ENCODE results near the gene CDCA8.

The CDCA8 gene

DNA sequence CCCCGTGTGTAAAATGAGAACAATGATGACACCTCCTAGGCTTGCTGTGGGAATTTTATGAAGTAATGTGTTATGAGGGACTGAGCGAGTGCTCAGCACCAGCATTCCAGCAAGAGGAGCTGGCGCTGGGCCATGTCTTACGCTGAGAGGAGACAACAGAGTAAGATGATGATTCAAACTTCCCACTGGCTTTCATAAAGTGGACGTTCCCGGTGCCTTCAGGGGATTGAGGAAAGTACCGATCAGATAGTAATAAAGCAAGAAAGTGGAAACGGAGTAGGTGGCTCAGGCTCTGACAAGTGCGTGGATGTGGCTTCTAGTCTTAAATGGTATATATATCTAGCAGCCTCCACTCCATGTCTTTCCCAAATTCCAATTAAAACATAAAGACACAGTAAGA, 48.8 kb downstream of the CDCA8 start:
- DNase-seq, result no peak

DNA sequence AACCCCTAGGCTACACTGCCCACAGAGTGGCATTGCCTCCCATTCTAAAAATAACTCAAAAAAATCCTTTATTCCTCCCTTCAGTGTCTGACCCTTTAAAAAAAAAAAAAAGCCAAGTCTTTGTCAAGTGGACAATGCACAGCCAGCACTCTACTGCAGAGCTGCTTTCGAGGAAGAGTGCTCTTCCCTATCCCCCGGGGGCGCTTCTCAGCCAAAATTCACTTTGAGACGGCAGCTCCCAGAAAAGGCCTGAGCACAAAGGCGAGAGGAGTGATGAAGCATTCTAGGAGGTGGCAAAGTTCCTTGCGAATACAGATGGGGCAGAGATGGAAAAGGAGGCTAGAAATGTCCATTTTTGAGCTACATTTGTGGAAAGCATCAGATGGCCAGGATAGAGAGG, 49.3 kb downstream of the CDCA8 start:
- no peak for DNase-seq

DNA sequence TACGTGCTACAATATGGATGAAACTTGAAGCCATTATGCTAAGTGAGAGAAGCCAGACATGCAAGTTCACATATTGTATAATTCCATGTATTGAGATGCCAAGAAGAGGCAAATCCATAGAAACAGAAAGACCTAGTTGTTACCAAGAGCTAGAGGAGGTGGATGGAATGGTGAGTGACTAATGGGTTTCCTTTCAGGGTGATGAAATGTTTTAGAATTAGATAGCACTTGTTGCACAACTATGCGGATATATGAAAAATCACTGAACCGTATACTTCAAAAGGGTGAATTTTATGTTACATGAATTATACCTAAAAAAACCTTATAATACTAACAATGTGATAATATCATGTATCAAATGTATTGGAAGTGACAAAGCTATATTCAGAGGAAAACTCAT, 54.5 kb downstream of the CDCA8 start:
- DNase-seq, result no peak

DNA sequence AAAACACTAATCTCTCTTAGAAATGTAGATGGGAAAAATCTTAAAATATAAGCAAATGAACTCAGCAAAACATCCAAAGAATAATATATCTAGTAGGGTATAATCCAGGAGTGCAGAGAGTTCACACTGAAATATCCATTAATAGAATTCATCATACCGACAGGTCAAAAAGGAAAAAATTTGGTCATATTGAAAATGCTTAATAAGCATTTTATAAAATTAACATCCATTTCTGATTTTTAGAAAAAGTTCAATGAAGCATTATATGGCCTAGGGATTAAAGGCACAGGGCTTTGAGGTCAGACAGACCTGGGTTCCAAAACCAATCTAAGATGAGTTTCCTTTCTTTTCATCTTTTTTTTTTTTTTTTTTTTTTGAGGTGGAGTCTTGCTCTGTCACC, 56.2 kb downstream of the CDCA8 start:
- DNase-seq, result no peak

DNA sequence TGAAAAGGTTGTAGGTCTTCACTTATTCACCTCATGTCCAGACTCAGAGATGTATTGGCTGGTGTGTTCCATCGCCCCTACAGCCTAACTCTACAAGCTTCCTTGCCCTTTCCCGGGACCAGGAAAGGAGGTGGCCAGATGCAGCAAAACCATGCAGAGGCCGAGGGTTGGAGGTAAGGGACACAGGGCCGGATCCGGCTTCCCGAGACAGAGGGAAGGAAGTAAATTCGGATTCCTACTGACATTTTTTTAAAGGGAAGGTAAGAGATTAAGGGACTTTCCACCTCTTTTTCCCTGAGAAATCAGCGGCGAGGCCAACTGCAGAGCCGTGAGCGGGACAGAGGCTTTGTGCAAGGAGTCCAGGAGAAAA, 59.9 kb downstream of the CDCA8 start:
- DNase-seq, result no peak

DNA sequence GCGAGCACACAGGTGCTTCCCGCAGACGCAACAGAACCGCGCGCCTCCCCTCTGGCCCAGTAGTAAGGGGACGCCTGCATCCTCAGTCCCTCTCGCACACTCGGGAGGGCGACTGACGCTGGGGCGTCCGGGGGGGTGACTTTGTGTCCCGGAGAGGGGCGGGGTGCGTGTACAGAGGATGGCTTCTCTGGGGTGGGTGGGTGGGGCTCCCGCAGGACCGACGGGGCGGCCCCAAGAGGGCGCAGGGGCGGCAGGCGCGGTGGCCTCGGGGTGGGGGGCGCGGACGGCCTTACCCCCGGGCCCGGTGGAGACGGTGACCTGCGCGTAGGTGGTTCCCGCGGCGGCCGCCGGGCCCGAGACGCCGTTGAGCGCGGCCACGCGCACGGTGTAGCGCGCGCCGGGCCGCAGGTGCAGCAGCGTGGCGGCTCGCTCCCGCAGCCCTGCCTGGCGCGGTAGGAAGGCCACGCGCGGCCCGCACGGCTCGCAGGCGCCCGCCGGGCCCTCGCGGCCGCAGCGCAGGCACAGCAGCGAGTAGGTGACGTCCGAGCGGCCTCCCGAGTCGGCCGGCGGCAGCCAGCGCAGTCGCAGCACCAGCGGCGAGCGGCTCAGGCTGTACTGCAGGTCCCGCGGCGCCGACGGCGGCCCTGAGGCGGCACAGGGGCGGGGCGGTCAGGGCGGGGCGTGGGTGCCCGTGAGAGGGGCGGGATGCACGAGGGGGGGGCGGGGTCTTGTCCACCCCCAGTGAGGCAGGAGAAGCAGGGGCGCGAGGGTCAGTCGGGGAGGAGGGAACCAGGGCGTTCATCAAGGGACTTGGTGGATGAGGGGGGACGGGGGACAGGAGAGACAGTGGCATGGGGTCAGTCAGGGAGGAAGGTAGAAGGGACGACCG, 60.5 kb downstream of the CDCA8 start:
- peak; percentile 44 for DNase-seq

DNA sequence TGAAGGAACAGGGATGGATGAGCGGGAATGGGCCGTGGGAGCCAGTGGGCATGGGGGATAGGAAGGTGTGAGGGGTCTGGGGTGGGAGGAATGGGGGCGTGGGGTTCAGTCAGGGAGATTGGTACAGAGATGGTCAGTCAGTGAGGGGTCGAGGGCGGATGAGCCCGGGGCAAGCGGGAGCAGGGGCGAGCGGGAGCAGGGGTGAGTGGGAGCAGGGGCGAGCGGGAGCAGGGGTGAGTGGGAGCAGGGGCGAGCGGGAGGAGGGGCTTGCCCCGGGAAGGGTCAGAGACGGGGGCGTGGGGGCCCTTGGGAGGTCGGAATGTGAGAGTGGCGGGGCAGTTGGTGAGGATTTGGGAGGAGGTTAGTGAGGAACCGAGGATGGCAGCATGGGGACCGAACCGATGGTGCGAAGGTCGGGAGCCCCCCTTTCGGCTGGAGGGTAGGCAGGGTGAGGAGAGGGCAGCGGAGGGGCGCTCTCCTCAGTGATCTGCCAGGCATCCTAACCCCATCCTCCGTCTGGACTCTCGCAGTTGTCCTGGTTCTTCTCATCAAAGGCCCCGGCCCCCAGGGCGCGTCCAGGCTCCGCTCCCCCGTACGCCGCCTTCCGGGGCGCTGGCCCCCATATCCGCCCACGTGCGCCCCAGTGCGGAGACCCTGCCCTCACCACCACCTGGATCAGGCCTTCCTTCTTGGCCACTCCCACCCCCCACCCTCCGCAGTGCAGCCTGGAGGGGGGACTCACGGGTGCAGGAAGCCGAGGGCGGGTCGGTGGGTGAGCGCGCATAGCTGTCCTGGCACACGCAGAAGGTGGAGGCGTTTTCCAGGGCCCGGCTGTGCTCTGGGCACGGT, 61.4 kb downstream of the CDCA8 start:
- no peak for DNase-seq

DNA sequence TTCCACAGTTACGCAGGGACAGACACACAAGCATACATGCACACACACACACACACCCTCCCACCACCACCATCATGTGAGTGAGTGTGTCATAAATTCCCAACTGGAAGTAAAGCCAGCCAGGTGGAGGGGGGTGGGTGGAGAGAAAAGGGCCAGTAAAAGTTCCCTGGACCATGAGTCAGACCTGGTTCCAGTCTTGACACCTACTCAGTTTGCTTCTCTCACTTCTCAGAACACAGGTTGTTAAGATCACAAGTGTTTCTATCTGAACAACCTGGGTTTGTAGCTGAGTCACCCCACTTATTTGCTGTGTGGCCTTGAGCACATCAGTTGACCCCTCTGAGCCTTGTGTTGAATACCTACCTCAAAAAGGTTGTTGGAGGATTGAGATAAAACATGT, 63.0 kb downstream of the CDCA8 start:
- no peak for DNase-seq

DNA sequence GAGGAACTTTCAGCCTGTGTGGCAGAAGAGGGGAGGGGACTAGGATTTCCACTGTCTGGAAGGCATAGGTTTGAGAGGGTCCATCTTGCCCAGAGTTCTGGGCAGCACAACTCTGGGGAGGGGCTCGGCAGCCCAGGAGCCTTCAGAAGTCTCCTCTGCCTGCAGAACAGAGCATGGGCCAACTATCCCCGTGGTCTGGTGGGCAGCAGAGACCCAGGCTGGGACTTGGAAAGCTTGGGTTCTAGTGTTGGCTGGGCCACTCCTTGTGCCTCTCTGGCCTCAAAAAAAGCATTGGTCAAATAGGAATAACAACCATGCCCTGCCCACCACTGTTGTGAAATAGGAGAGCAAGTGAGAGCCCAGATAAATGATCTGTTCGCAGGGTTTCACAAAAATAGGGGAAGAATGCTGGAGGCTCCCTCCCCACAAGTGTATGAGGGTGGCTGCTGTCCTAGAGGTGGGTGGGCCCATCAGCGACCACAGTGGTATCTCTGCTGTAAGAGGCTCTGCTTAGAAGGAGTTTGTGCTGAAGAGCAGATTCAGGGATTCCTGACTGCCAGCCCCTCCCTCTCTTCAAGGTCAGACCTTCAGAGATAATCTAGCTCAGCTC, 63.7 kb downstream of the CDCA8 start:
- no peak for DNase-seq
